Activated CD4-positive, alpha-beta T cell treated with anti-CD3 and anti-CD28 coated beads for 48 hours (primary cell): Measurements from ENCODE around the gene GNL2.

Experiments used
- DNase-seq: peaks from one replicate; pipeline ENCODE4 v3.0.0-alpha.2; 2020

Gene GNL2

DNA sequence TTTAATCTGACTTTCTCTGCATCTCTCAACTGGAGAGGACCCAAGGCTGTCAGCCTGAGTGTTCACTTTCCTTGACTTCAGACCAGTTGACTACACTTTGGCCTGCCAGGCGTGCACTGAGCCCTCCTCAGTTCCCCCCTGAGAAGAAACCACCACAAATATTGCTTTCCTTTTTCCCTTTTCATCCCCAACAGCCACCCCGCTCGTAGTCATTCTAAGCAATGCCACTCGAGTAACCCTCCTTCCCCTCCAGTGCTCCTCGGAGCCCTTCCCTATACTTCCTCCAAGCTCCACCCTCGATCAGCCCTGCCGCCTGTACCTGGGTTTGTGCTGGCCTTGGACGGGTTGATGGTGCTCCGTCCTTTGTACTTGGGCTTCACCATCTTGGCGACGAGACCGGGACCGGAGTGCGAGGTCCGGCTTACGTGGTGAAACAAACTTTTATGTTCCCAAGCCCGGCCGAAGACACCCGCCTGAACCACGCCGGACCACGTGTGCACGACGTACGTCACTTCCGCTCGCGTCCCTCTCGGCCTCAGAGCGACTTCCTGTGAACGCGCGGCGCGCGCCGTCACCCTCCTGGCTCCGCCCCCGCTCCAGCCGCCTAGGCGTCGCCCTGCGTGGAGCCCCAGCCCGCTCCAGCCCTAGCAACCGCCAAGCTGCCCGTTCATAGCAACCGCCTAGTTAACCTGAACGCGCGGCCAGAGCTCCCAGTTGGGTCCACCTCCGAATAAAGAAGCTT is at the start of gene GNL2:
Gene GNL2 (minus strand): TSS at position 498 of the 742 bp plus-strand sequence. CDS start 115 bp downstream, at position 383.
- peak; percentile 98 for DNase-seq

DNA sequence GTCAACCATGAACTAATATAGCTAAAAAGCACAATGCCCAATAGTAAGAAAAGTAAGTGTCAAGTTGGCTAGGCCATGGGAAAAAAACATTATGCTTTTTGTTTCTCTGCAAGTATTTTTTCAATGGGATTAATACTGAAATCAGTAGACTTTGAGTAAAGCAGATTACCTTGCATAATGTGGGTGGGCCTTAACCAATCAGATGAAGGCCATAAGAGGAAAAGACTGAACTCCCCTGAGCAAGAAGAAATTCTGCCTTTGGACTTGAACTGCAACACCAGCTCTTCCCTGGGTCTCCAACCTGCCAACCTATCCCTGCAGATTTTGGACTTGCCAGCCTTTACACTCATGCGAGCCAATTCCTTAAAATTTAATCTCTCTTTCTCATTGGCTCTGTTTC is 45.3 kb upstream of the GNL2 start:
- DNase-seq: no peak

DNA sequence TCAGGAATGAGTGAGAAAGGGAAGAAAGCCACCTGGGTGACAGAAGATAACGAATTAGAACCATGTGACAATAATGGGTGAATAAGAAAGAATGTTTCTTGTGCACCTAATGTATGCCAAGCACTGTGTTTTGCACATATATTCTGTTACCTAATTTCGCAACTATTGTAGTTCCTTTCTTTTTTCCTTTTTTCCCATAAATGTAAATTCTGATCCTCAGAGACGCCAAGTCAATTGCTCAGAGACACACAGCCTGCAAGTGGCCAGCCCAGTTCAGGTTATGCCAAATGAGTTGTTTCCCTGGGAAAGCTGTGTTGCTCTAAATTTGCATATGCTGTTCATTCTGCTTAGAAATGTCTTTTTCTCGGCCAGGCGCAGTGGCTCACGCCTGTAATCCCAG is 40.7 kb upstream of the GNL2 start:
- no peak for DNase-seq

- no peak for DNase-seq
These were observed 39.5 kb upstream of the GNL2 start for GRCh38 chr1:37634992-37635902.

GRCh38 chr1:37634244-37634991 is 38.7 kb upstream of the GNL2 start, which contains the start of gene RSPO1:
Gene RSPO1 (minus strand): TSS chr1:37634892. CDS start chr1:37629661, 5,231 bp downstream.
- no peak for DNase-seq

- no peak for DNase-seq
These were observed 38.2 kb upstream of the GNL2 start for GRCh38 chr1:37633938-37634243.

GRCh38 chr1:37633040-37633937 is 37.6 kb upstream of the GNL2 start:
- DNase-seq: no peak

GRCh38 chr1:37631036-37631435 is 35.3 kb upstream of the GNL2 start:
- no peak for DNase-seq

GRCh38 chr1:37630426-37631028 is 34.8 kb upstream of the GNL2 start:
- DNase-seq: no peak

- DNase-seq: no peak
These were observed 34.1 kb upstream of the GNL2 start for GRCh38 chr1:37629726-37630425.

DNA sequence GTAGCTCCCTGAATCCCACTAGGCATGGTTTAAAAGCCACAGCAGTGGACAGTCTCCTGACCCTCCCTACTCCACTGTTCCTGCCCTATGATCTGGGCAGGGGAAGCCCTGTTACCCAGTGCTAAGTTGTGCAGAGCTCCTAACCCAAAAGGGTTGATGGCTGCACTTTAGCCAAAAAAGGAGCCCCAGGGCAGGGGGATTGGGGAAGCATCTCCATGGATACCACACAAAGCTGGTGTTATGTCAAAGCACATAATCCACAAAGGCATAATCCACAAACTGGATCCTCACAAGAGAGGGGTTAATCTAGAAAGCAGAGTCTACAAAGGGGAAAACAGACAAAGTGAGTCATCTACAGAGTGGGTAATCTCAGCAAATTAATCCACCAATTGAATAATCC is 33.3 kb upstream of the GNL2 start:
- no peak for DNase-seq

GRCh38 chr1:37628026-37628556 is 32.4 kb upstream of the GNL2 start:
- no peak for DNase-seq

DNA sequence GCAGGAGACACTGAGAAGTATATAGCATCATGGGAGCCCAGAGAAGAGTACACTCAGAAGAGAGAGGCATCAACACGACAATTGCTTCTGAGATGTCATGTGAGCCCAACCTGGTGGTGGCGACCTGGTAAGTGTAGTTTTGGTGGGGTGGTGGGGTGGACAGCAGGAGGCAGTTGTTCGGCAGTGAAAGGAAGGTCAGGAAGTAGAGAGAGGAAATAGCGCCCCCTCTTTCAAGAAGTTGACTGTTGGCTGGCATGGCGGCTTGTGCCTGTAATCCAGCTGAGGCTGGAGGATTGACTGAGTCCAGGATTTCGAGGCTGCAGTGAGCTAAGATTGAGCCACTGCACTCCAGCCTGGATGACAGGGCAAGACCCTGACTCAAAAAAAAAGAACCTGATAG is 26.4 kb upstream of the GNL2 start:
- no peak for DNase-seq

- DNase-seq: no peak
These were observed 25.7 kb upstream of the GNL2 start for GRCh38 chr1:37621326-37621870.

- DNase-seq: no peak
These were observed 25.0 kb upstream of the GNL2 start for GRCh38 chr1:37620707-37621106.

DNA sequence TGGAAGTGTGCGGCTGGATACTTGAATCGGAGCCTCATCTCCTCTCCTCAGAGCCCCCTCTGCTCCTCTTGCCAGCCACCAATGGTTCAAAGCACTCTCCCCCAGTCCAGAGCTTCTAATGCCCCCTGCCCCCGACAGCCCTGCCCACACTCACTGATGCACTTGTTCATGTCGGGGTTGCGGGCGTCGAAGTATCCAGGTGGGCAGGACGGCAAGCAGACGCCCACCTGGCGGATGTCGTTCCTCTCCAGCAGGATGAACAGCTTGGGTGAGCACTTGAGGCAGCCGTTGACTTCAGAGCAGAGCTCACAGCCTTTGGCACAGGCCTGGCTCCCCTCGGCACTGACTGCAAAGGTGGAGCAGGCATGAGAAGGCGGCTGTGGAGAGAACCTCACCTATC is 20.6 kb upstream of the GNL2 start:
- DNase-seq: no peak

DNA sequence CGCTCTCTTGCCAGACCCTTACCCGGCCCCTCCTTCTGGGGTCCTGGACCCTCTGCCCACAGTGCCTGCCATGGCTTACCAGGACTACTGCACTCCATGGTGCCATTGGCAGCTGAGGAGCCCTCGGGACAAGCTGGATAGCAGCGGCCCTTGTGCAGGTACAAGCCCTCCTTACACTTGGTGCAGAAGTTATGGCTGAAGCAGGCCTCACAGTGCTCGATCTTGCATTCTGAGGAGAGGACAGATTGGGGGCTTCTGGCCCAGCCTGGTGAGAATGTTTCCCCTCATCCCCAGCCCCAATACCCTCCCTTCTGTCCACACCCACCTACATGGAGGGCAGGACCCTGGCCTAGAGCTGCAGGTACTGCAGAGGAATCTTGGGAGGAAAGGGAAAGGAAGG is 18.4 kb upstream of the GNL2 start:
- DNase-seq: no peak

GRCh38 chr1:37612186-37612585 is 16.4 kb upstream of the GNL2 start:
- DNase-seq: no peak

DNA sequence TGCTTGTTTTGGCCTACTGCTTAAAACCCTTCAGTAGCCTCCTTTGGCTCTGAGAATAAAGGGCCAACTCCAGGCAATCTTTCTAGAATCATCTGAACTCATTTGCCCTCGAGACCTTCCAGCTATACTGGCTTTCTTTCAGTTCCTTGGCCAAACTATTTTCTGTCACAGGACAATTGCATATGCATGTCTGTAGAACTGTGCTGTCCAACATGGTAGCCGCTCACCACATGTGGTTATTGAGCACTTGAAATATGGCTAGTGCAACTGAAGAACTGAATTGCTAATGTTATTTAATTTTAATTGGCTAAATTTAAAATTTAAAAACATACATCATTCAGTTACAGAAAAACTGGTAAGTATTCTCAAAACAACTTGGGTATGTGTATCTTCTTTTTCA is 14.3 kb upstream of the GNL2 start:
- no peak for DNase-seq

- DNase-seq: no peak
These were observed 13.3 kb upstream of the GNL2 start for GRCh38 chr1:37609002-37609401.
